RCC 7860 (cell line): Measurements from ENCODE around the gene TNFRSF8.

Source experiments
- DNase-seq: peaks from one replicate; pipeline ENCODE4 v3.0.0-alpha.2; 2015; ENCODE audit warnings: low spot score
- FAIRE-seq: peaks from 2 replicates; lab custom pipeline; 2012; peaks lifted over from hg19 to GRCh38; lab: Jason Lieb, UNC

Gene TNFRSF8

GRCh38 chr1:12171206-12172041 lies 108.3 kb downstream of the TNFRSF8 start:
- DNase-seq, result no peak
- FAIRE-seq, result no peak

GRCh38 chr1:12172042-12172851 lies 109.1 kb downstream of the TNFRSF8 start:
- no peak for FAIRE-seq
- no peak for DNase-seq

GRCh38 chr1:12173041-12173509 lies 110.0 kb downstream of the TNFRSF8 start:
- no peak for FAIRE-seq
- DNase-seq, result no peak

GRCh38 chr1:12173631-12174121 lies 110.6 kb downstream of the TNFRSF8 start:
- FAIRE-seq (no peak), DNase-seq (no peak)

GRCh38 chr1:12174924-12175810 lies 112.1 kb downstream of the TNFRSF8 start:
- DNase-seq (no peak), FAIRE-seq (no peak)

- no peak for DNase-seq
- no peak for FAIRE-seq
Observed at GRCh38 chr1:12176298-12177118, 113.4 kb downstream of the TNFRSF8 start.

- DNase-seq (no peak), FAIRE-seq (no peak)
Observed at GRCh38 chr1:12177156-12177998, 114.3 kb downstream of the TNFRSF8 start.

GRCh38 chr1:12177999-12178441 lies 114.9 kb downstream of the TNFRSF8 start:
- DNase-seq, result peak; percentile 75
- no peak for FAIRE-seq

- DNase-seq (no peak), FAIRE-seq (no peak)
Observed at GRCh38 chr1:12178511-12178910, 115.4 kb downstream of the TNFRSF8 start.

- DNase-seq (peak; percentile 59), FAIRE-seq (no peak)
Observed at GRCh38 chr1:12179111-12179519, 116.0 kb downstream of the TNFRSF8 start.

- no peak for FAIRE-seq
Observed at GRCh38 chr1:12179676-12180075, 116.6 kb downstream of the TNFRSF8 start.

GRCh38 chr1:12180315-12180714 lies 117.2 kb downstream of the TNFRSF8 start:
- no peak for DNase-seq
- FAIRE-seq, result no peak

More at GRCh38 chr1:12179676-12180075, 116.6 kb downstream of the TNFRSF8 start:
- no peak for DNase-seq

GRCh38 chr1:12180903-12181302 lies 117.8 kb downstream of the TNFRSF8 start:
- FAIRE-seq (no peak), DNase-seq (no peak)

GRCh38 chr1:12181568-12181967 lies 118.5 kb downstream of the TNFRSF8 start:
- FAIRE-seq (no peak), DNase-seq (no peak)

GRCh38 chr1:12182410-12182984 lies 119.4 kb downstream of the TNFRSF8 start:
- no peak for FAIRE-seq
- no peak for DNase-seq

GRCh38 chr1:12183095-12183794 lies 120.1 kb downstream of the TNFRSF8 start:
- no peak for FAIRE-seq
- no peak for DNase-seq

- DNase-seq (no peak), FAIRE-seq (no peak)
Observed at GRCh38 chr1:12184008-12184681, 121.0 kb downstream of the TNFRSF8 start.
